NCI-H82 treated with DMSO at 0.1 percent for 48 hours (cell line): Measurements from ENCODE around the gene MARCHF9.
A peak's percentile ranks its signal among the peaks of the same experiment; 100 is the strongest.
"Not testable (repeated sequence)": the region's sequence is repeated elsewhere in the genome, so short reads cannot be mapped to it uniquely, and the experiment has no call there.

Experiments used
- DNase-seq: peaks from one replicate; lab custom pipeline; 2025; ENCODE audit not compliant: unreplicated experiment; lab: John Stamatoyannopoulos, UW

The MARCHF9 gene

DNA sequence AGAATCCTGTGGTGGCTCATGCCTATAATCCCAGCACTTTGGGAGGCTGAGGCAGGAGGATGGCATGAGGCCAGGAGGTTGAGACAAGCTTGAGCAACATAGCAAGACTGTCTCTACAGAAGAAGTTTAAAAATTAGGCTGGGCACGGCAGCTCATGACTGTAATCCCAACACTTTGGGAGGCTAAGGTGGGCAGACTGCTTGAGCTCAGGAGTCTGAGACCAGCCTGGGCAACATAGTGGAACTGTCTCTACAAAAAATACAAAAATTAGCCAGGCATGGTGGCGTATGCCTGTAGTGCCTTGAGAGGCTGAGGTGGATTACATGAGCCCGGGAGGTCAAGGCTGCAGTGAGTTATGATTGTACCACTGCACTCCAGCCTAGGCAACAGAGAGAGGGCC, 13.0 kb downstream of the MARCHF9 start:
- DNase-seq: no peak

DNA sequence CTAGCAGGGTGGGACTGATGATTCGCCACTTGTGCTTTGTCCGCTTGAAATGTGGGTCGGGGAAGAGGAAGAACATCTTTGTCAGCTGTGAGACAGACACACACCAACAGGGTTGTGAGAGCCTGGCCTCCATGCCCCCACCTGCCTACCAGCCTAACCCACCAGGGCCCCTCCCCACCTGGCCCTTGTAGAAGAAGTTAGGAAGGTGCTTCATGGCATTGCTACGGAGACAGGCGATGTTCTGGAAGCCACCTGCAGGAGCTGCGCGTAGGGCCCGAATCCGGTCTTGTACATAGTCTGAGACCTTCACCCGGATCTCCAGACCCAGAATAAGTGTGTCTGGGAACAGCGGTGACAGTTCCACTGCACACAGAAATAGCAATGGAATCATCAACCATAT, 14.7 kb downstream of the MARCHF9 start:
- no peak for DNase-seq

DNA sequence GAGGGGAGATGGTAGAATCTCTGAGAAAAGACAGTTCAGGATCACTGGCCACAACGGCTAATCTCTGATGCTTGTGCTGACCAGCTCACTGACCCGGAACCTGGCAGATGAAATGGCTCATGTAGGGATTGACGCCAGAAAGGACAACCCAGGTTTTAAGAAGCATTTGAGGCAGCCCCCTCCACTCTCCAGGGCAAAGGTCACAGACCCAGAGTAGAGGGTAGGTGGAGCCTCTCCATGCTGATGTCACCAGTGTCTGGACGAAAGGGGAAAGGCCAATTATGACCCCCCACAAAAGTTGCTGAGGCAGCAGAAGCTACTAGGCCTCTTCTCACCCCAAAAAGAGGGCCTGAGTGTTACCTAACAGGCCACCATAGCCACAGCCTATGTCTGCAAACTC, 15.8 kb downstream of the MARCHF9 start:
- no peak for DNase-seq

DNA sequence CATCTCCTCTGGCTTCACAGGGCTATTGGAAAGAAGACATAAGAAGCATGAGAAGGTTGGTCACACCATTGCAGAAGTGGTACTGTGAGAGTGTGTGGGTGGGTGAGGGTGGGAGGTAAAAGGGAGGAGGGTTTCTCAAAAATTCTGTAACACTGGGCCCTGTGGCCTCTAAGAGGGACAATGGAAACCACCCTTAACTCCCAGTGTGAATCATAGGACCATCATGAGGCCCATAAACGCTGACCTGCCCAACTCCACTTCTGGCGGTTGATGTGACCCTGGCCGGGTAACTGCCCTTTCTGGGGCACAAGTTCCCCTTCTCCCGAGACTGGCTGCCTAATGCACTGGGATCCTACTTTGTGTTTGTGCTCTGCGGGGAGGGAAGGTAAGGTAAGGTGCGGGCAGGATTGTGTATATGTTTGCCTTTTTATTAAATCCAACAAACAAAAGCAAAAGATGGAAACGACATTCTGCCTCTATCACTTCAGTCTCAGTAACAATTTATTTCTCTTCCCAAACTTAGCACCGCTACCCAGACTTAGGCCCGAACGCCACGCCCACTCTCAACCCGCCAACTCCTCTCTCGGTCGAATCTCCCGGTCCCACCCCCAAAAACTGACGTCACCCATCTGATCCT, 16.5 kb downstream of the MARCHF9 start:
- peak; percentile 92 for DNase-seq

DNA sequence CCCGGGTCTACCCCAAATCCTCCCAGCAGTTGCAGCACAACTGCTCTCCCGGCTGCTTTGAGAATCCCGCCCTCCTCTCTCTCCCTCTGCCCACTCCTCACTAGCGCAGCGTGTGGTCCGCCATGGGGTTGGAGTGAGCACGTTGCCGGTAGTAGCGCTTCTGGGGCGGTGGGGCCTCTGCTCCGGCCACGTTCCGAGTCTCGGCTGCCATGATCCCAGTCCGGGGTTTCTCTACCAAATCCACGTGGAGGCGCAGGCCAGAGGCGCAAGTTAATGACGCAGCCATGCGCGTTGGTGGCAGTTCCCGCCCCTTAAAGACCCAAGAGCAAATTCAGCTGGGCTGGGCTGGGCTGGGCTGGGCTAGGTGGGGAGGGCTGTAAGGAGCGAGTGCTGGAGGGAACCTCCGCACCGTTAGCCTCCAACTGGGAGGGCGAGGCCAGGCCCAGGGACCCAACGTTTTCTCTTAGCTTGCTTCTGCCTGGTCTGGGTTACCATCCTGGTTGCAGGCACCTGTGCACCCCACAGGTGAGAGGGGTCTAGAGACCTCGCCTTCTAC, 17.0 kb downstream of the MARCHF9 start, which contains the start of gene METTL1:
Gene METTL1 (minus strand): TSS at position 233 of the 556 bp plus-strand sequence. CDS start 22 bp downstream, at position 211.
- DNase-seq: peak; percentile 86

DNA sequence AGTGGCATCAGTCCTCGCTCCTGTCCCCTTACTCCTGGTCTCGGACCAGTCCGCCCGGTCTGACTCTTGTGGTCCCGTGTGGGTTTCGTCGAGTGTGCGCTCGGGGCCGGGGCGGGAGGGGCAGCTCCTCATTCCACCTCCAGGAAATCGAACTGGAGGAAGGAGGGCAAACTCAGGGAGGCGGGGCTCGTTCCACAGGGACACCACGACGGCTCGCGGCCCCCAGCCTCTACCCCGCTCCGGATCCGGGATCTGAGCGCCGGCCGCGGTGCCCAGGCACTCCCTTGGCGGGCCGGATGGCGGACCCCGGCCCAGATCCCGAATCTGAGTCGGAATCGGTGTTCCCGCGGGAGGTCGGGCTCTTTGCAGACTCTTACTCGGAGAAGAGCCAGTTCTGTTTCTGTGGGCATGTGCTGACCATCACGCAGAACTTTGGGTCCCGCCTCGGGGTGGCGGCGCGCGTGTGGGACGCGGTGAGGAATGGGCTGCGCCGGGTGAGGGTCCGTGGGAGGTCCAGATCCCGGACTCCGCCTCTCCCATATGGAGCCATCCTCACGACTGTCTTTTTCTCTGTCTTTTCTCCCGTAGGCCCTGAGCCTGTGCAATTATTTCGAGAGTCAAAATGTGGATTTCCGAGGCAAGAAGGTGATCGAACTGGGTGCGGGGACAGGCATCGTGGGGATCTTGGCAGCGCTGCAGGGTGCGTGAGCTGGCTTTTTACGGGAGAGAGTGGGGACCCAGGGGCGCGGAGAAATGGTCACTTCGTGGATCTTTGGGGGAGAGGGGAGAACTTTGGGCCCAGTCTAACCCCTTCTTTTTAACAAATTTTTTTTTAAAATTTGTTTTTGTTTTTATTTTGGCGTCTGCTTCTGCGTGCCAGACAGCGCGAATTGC, 17.8 kb downstream of the MARCHF9 start, which contains the start of gene EEF1AKMT3:
Gene EEF1AKMT3 (plus strand): TSS at position 186 of the 894 bp plus-strand sequence. CDS start 111 bp downstream, at position 297.
- DNase-seq: peak; percentile 53

DNA sequence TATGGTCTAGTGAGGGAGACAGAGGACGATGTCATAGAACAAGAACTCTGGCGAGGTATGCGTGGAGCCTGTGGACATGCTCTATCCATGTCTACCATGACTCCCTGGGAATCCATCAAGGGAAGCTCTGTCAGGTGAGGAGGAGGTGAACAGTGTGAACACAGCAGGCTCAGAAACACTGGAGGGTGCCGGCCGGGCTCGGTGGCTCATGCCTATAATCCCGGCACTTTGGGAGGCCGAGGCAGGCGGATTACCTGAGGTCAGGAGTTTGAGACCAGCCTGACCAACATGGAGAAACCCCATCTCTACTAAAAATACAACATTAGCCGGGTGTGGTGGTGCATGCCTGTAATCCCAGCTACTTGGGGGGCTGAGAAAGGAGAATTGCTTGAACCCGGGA, 19.7 kb downstream of the MARCHF9 start:
- not testable (repeated sequence) for DNase-seq

DNA sequence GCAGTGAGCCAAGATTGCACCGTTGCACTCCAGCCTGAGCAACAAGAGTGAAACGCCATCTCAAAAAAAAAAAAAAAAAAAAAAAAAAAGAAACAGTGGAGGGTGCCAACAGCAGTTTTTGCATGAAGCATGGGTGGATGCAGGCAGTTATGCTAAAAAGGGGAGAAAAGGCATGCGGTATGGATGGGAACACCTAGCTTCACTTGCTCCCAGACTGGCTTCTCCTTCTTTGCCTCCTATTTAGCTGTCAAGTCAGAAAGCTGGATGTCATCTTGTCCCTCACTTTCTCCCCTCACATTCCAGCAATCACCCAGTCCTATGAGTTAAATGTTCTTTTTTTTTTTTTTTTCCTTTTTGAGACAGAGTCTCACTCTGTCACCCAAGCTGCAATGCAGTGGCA, 20.1 kb downstream of the MARCHF9 start:
- DNase-seq: no peak

DNA sequence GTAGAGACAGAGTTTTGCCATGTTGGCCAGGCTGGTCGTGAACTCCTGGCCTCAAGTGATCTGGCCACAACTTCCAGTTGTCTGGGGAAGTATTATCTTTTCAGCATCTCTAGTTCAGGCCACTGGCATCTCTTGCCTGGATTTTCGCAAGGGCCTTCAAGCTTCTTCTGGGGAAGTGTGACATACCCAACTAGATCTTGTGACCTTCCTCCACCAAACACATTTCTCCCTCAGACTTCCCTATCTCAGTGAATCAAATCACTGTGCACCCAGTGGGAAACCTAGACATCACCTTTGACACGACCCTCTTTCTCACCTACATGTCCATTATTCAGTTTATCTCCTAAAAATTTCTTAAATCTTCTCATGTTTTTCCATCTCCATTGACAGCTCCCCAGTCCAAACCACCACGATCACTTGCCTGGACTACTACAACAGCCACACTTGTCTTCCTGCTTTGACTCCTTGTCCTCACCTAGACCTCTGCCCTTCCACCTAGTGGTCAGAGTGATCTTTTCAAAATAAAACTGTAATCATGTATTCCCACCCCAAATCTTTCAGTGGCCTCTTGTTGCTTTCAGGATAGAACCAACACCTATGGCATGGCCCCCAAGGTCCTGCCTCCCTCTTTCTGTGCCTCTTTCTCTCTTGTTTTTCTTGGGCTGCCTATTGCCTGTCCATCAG, 20.8 kb downstream of the MARCHF9 start:
- DNase-seq: no peak

DNA sequence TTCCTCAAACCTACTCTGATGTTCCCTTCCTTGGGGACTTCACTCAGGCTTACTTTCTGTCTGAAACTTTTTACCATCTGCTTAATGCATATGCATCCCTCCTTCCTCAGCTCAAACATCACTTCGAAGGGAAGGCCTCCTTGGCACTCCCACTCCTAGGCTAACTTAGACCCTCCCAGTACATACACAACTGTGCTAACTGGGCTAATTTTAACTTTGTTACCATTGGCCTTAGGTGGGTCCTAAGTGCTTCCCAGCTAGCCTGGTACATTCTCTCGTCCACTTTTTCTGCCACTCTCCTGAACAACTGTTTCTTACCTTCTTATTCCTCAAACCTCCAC, 21.3 kb downstream of the MARCHF9 start:
- no peak for DNase-seq

DNA sequence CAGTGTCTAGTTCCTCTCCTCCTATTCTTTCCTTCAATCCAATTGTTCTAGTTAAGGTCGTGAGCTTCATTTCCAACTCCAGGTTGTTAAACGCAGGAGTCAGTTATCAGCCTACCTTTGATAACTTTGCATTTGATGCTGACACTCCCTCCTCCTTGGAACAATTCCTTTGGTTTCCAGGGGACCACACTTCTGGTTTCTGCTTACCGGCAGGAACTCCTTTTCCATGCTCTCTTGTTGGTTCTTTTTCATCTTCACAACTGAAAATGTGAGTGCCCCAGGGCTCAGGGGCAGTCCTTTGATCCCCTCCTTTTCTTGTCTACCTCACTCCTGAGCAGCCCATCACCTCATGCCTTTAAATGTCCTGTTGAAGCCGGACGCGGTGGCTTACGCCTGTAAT, 22.5 kb downstream of the MARCHF9 start:
- no peak for DNase-seq

DNA sequence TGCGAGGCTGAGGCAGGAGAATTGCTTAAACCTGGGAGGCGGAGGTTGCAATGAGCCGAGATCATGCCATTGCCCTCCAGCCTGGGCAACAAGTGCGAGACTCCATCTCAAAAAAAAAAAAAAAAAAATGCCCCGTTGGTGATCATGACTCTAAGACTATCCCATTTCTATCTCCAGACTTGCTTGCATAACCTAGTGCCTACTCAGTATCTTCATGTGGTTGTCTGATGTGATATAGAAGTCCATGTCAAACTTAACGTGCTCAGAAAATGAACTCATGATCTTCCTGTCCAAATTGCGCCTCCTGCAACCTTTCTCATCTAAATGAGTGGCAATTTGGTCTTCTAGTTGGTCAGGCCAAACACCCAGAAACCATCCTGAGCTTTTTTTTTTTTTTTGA, 23.0 kb downstream of the MARCHF9 start:
- DNase-seq: no peak

DNA sequence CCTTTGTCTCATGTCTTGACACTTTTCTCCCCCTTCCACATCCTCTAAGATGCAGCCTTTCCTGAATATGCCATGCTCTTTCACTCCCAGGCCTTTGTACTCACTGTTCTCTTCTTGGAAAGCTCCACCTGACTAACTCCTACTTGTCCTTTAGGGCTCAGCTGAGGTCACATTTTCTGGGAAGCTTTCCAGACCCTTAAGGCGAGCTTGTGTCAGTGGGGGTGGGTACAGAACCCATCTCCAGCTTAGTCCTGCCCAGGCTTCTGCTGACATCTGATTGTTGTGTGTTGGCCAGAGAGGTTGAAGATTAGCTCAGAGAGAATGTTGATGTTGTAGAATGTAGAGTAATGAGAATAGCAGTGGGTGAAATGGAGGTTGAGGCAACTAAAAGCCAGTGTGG, 24.8 kb downstream of the MARCHF9 start:
- no peak for DNase-seq

DNA sequence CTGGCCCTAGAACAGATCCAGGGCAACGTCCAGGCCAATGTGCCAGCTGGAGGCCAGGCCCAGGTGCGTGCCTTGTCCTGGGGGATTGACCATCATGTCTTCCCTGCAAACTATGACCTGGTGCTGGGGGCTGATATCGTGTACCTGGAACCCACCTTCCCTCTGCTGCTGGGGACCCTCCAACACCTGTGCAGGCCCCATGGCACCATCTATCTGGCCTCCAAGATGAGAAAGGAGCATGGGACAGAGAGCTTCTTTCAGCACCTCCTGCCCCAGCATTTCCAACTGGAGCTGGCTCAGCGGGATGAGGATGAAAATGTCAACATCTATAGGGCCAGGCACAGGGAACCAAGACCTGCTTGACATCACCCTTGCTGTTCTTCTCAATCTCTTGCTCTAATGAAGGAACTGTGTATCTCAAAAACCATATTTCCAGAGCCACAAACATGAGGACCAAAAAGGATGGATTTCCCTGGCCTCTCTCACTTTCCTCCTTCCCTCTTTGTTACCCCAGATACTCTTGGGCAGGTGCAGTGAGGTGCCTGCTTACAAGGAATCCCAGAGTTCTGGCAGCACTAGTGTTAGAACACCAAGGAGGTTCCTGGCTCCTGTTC, 25.5 kb downstream of the MARCHF9 start:
- DNase-seq: no peak

DNA sequence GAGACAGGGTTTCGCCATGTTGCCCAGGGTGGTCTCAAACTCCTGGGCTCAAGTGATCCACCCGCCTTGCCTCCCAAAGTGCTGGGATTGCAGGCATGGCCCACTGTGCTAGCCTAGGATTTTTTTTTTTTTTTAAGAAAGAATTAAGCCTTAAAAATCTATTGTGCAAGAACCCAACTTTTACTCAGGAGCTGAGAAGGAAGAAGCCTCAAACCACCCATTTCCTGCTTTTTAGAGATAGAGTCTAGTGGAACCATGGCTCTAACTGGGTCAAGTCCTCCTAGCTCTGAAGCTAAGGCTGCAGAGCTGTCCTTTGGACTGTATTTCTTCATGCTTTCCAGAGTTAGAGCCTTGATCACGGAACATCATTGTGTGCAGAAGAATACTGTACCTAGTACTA, 26.3 kb downstream of the MARCHF9 start:
- no peak for DNase-seq

DNA sequence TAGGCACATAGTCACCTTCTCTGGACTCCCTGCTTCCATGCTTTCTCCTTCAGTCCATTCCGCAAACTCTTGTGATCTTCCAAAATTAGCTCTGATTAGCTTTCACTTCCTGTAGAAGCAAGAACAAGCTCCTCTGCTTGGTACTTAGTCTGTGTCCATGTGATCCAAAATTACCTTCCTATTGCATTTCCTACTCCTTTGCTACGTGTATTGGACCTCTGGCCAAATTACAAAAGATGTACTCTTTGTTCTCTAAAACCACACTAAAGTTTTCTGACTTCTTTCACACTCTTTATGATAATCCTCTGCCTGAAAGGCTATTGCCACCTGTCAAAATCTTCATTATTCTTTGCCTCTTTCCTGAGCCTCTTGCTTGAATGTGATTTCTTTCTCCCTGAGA, 26.9 kb downstream of the MARCHF9 start:
- no peak for DNase-seq

DNA sequence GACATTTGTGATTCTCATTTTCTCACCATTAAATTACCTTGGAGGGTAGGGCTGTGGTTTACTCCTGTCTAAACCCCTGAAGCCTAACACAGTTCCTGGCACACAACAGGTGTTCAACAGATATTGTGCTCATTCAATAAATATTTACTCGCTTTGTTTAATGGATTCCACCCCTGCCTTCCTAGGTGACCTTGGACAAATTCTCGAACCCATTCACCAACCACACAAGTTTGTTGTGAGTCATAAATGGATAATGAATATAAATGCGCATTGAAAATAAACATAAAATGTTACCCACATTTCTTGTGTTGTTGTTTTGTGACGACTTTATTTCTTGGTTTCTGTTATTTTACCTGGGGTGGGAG, 27.3 kb downstream of the MARCHF9 start:
- no peak for DNase-seq

DNA sequence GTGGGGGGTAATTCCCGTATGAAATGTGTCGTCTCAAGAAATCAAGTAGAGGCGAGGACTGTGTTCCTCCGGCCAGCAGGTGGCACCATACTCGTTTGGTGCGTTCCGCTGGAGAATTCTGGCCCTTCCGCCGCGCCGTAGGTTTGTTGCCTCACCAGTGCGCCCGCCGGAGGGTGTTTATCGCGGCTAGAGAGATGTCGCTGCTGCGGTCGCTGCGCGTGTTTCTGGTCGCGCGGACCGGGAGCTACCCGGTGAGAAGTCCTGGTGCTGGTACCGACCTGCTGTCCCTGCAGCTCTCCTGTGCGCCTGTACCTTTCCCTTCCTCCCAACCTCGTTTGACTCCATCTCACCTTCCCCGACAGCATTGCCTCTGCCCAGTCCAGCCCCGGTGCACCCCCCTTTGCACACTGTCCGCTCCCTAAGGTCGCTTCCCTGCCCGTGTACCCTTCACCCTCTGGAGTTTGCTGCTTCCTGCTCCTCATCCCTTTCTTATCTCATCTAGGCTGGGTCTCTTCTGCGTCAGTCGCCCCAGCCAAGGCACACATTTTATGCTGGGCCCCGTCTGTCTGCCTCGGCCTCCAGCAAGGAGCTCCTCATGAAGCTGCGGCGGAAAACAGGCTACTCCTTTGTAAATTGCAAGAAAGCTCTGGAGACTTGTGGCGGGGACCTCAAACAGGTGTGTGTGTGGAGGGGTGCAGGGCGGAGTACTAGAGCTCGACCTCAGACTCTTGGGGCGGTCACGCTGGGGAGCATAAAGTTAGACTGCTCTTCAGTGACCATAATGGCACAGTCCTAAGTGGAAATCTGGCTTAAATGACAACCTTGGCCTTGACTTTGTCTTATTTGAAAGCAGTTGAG, 27.9 kb downstream of the MARCHF9 start, which contains the start of gene TSFM:
Gene TSFM (plus strand): TSS at position 180 of the 858 bp plus-strand sequence. CDS start 15 bp downstream, at position 195.
- peak; percentile 79 for DNase-seq

DNA sequence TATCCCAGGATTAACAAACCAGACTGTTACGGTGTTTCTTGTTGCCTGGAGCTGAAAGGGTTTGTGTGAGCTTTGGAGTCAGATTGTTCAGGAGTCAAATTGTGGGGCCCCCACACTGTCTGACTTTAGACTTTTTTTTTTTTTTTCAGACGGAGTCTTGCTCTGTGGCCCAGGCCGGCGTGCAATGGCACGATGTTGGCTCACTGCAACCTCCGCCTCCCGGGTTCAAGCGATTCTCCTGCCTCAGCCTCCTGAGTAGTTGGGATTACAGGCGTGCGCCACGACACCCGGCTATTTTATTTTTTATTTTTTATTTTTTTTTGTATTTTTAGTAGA, 28.5 kb downstream of the MARCHF9 start:
- no peak for DNase-seq

DNA sequence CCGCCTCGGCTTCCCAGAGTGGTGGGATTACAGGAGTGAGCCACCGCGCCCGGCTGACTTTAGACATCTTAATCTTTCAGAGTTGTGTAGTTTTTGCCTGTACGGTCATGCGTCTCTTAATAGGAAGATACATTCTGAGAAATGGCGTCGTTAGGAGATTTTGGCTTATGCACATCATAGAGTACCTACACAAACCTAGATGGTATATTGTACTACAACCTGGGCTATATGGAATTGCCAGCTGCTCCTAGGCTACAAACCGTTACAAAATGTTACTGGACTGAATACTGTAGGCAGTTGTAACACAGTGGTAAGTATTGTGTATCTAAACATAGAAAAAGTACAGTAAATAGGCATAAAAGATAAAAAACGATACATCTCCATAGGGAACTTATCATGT, 29.0 kb downstream of the MARCHF9 start:
- no peak for DNase-seq
